ENCODE data around the gene PRKCE.

PRKCE gene

DNA sequence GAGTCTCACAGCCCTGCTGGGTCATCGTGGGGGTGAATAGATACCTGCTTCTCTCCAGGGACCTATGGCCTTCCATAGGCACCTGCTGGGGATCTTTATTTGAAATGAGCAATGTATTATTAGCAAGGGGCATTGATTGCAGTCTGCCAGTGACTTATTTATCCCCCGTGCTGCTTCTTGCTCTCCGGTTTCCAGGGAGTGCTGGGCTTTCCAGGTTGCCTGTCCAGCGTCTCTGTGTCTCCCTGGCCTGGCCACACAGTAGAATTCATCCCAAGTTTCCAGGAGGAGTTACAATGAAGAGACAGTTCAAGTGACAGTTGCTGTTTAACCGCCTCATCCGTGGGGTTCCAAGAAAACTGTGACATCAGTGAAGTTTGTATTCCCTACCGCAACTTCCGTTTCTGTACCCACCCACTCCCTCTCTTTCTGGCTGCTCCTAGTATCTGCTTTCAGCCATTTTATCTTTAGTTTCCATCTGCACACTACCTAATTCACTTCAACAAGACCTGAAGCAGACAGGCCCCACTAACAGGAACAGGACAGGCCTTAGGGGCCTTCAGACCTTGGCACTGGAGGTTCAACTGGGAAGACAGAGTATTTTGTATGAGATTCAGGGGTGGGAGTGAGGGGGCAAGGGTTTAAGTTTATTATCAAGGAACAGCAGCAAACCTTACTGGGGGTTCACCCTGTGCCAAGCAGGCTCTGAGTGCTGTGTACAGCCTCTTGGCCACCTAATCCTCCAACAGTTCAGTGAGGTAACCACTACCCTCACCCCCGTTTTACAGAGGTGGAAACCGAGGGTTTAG is 134.8 kb downstream of the PRKCE start:
- no peak for DNase-seq

DNA sequence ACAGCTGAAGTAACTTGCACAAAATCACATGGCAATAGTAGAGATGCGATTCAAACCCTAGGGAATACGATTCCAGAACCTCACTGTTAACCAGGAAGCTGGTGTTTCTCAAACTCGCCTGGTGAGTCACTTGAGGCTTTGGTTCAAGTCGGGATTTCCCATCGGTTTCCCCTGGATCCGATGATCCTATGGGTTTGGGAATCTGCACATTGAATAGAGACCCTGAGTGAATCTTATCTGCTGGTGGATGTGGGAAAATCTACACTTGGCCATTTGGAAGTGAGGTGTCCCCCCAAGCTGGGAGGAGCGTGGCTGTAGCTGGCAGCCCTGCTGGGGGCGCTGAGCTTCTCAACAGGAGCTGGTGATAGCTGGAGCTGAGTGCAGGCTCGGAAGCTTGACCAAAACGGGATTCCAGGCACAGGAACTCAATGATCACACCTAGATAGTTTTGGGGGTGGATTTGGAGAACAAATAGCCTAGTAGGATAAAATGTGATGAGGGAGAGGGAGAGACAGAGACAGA is 135.4 kb downstream of the PRKCE start:
- DNase-seq, result no peak

DNA sequence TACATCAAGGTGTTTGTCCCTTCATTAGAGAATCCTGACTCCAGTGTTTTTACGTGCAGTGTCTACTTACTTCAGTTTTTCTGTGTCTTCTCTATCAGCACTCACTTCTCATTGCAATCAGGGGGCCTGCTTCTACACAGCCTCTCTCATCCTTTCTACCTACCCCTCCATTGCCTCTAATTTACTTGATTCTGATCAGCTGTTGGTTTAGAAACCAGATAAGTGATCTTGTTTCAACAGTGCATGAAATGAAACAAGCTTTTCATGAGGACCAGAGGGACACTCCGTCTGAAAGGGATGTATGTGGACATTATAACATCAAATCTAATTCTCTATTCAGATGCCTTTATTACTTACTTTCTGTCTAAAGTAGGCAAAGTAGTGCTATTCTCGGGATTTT is 136.9 kb downstream of the PRKCE start:
- no peak for DNase-seq

DNA sequence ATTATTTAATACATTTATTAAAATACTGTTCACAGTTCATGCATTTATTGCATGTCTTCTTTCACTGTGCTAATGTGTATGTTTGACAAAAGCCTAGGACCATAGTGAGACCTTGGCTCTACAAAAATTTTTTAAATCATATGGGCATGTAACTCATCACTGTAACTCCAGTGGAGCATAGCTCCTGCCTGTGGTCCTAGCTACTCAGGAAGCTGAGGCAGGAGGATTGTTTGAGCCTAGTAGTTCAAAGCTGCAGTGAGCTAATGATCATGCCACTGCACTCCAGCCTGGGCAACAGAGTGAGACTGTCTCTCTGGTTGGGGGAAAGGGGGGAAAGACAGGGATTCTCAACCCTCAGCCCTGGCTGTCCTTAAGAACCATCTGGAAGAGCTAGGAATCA is 137.8 kb downstream of the PRKCE start:
- no peak for DNase-seq

DNA sequence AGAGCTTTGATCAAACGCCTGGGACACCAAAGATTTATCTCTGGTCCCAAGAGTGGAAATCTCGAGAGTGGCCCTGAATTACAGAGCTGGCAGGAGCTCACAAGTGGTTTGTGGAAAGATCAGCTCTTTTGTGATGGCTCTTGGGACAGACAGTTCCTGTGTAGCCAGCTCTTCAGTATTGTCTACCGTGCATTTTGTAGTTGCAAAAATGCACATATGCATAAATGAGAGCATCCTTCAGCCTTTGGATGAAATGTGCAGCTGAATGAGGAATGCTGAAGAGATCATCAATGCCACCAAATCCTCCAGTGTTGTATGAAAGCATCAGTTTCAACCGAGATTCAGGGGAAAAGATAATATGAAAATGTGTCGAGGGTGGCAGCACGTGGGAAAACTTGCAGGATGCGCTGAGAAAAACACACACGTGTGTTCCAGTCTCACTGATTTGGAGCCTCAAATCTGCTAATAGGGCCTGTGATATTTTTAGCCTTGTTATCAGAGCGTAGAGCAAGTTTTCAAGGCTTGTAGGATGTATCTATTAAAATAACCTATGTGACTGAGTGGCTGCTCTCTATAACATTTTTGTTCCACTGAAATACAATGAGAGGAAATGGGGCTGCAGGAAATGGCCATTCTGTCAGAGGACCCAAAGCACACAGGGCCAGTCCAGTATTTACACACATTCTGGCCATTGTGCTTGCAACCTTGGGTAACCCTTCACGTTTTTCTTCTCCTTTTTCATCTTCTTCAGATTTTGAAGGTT is 138.7 kb downstream of the PRKCE start:
- DNase-seq, result no peak

DNA sequence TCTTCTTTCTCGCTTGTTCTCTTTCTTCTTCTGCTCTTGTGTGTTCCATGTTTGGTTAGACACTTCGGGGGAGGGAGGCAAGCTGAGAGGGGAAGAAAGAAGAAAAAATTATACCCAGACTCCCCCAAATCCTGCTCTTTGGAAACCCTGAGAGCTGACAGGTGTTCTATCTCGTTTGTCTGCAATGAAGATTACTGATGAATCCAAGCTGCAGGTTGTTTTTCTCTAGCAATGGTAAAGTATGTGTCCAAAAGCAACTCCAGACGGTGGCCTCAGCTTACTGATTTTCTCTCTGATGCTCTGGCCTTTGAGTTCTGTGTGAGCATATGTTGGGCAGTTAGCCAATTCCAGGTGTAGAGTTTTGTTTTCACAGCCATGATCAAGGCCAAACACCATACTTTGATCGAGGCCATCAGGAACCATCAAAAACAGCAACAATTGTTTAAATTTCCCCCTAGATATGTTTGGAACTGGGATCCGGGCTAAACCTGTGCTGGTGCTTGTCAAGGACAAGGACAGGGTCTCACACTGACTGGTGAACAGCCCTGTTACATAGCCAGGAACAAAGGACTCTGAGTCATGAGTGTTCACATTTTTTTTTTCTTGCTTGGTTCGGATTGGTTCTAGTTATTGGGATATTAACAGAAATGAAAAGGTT is 142.0 kb downstream of the PRKCE start:
- no peak for DNase-seq

DNA sequence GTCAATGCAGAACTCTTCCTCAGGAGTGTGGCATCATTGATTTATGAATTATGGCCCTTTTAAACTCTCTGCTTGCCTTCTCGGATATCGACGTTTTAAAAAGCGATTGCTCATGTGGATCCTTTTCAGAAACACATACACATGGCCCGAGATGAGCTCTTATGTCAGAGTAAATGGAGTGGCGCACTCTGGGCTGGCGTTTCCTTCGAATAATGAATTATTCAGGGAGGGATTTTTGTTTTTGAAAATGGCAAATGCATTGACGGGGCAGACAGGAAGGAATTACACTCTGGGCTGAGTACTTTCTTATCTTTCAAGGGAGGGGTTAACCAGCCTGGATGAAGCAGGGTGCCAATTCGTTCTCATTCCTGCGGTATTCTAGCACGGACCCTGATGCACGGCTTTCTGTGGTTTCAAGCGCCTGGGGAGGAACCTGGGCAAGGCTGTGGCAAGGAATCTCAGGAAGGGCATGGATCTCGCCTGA is 142.7 kb downstream of the PRKCE start:
- DNase-seq, result no peak

DNA sequence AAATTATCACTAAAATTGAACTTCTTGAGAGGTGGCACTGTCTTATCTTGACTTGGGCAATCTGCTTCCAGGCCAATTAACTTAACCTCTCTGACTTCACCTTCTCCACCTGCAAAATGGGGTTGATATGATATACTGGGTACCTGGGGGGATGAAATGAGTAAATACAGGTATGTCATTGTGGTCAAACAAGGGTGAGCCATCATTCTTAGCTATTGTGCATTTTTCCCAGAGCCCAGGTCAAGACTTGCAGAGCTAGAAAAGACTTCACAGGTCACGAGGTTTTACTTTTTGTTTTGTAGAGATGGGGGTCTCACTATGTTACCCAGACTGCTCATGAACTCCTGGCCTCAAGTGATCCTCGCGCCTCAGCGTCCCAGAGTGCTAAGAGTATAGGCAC is 145.0 kb downstream of the PRKCE start:
- no peak for DNase-seq

DNA sequence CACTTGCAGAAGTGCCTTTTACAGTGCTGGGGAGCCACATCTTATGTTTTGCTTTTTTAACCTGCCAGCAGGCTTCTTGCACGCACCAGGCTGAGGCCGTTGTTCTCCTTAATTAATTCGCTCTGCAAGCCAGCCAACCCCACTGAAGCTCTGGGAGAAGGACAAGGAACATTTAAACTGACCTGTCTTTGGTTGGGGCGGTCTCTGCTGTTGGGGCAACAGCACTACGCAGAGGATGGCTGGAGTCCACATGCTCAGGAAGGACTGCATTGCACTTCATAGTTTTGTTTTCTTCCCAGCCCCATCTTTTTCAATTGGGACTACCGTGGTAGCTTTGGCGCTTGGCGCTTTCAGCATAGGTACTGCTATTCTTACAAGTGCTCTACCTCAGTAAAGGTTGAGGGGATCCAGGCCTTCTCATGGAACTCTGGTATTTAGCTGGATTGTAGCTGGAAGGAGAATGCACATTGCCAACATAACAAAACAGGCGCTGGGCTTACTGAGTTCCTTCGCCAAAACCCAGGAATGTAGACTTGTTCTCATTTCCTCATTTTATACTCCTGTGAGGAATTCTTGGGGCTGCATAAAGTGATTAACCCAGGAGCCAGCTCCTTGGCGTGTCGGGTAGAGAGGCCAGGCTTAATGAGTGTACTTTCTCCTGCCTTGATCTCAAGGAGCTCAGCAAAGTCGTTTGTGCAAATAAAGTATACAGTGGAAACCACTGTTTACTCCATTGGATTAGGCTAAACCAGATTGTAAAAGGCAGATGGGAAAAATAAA is 146.2 kb downstream of the PRKCE start:
- no peak for DNase-seq

DNA sequence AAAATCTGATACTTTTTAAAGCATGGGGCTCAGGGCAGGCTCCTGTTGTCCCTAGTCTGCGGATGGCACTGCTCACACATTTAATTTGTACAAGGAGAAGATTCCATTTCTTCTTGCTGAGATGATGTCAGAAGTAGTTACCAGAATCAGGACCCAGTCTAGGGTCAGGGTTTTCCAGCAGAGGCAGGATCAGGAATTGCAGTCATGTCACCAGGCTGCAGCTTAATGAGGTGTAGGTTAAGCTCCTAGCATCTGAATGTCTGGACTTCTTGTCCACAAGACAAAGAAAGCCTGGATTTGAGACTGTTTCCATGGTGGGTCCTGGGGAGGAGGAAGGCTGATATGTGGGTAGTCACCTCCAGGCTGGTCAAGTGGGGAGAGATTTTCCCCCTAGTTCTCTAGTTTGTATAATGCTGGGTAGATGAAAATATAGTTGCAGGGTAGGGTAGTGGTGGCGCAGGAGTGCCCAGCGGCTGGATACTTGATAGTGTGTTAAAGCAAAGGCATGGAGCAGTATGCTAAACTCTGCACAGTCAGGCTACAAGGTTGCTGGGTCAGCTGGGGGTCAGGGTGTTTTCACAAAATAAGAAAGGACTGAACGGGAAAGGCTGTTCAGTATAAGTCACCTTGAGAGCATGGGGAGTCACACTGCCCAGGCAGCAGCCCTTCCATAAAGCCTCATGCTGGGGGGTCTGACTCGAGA is 148.4 kb downstream of the PRKCE start:
- DNase-seq, result no peak

DNA sequence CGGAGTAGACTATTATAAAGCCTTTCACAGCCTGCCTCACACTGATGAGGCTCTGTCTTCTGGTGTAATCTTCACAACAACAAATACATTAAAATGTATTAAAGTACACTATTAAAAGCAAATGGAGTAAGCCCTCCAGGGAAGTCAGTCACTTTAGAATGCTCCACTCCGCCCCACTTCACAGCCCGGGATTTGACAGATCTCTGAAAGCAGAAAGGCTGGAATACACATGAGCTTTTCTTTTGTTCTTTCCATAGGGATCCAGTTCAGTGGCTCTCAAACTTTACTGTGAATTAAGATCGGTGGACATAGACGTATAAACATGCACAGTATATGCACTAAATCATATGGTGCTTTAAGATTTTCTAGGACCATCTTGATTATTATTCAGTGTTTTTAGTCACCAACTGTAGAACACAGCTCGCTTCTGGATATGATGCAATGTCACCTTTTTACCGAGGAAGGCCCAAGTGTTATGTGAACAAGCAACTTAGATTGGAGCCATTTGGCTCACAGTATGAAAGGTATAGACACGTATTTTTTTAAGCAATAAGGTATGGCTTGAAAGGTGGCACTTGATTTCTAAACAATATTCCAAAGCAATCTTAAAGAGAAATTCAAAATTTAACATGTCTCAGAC is 151.1 kb downstream of the PRKCE start:
- no peak for DNase-seq

DNA sequence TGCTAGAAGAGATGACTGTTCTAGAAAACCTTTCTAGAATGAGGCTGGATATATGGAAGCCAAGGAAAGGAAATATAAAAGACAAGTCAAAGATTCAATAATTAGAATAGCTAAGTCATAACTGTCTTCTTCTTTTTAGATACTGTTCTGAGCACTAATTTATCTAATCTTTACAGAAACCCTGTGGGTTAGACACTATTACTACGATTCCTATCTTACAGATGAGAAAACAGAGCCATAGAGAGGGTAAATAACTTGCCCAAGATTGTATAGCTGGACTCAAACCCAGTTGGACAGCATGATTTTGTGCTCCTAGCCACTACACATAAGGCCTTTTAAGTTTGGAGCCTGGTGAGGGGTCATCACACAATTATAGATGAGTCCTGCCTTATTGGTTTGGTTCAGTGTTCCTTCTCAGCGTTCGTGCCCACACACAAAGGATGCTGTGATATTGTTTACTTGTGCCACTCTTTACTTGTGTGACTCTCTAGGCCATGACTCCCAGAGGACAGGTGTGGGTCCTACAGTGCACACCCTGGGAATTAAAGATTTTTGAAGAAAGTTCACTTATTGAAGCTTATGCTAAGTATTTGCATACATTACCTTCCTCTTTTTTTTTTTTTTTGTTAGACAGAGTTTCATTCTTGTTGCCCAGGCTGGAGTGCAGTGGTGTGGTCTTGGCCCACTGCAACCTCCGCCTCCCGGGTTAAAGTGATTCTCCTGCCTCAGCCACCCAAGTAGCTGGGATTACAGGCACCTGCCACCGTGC is 153.7 kb downstream of the PRKCE start:
- DNase-seq, result no peak

DNA sequence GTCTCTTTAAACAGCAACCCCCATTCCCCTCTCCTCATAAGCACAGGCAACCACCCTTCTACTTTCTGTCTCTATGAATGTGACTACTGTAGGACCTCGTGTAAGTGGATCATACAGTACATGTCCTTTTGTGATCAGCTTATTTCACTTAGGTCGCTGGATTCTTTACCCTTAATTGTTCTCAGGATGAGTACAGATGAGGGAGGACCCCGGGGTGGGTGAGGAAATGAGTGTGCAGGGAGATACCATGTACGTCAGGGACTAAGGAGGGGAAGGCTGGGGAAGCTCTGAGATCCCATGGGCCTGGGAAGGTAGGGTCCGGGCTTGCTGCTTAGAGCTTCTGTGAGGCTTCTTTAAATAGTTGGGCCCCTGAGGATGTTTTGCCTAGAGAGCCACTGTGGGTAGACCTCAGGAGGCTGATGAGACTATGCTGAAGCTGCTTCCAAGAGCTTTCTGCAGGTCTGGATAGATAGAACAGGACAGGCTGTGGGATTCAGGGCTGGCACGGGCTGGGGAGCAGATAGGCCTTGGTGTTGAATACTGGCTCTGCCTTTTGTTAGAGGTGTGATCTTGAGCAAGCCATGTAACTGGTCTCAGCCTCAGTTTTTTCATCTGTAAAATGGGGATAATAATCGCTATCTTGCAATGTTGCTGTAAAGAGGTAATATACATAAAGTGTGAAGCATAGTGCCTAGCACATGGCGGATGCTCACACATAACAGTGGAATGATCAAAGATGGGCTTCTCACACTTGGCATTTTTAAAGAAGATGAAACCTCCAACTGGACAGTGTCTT is 155.3 kb downstream of the PRKCE start:
- no peak for DNase-seq

DNA sequence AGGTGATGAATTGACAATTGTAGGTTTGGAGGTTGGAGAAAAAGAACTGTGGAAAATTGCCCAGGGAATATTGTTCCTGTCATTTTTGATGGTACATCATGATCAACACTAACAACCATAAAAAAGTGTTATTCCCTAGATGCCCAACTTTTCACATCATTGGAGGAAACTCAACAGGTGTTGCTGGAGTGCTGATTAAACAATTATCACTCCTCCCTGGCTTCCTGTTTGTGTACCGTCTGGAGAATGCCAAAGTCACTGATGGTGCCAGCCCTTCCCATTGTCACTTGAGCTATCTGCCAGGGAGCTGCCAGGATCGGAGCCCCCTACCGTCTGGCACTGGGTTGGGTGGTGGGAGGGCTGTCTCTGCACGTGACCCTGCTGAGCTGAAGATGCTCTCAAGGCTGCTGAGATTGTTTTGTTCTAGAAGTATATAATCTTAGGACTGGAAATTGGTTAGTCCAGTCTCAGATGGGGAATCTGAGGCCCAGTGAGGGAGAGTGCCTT is 156.9 kb downstream of the PRKCE start:
- no peak for DNase-seq

DNA sequence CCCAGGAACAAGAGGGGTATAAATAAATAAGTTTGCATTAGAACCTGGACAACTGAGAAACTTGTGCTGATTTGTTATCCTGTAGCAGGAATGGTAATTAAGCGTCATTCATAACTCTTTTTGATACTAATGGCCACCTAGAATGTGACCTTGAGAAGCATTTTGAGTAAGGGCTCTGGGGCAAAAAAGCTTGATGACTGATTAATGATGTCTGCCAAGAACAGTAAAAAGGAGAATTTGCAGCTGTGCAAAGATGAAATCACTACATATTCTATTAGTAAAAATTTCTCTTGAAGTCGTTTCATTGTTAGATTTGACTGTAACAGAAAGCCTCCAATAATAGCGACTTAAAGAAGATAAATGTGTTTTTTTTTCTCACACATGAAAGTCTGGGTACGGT is 157.7 kb downstream of the PRKCE start:
- no peak for DNase-seq

DNA sequence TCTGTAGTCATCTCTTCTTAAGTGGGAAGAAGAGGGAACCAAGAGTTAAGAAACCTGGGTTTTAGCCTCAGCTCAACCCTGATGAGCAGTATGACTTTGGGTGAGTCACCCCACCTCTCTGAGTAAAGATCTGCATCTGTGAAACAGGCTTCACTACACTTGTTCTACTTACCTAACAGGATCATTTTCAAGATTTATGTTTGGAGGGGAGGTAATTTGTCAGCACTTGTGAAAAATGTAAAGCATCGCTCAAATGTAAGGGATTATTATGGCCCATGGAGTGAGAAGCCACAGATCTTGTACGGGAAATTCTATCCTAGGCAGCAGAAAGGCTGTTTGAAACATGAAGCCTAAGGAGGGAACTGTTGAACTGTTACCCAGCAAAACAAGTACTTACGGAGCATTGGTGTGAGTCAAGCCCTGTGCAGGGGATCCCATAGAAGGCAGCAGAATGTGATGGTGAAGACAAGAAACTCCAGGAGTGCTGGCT is 160.6 kb downstream of the PRKCE start:
- DNase-seq, result no peak

DNA sequence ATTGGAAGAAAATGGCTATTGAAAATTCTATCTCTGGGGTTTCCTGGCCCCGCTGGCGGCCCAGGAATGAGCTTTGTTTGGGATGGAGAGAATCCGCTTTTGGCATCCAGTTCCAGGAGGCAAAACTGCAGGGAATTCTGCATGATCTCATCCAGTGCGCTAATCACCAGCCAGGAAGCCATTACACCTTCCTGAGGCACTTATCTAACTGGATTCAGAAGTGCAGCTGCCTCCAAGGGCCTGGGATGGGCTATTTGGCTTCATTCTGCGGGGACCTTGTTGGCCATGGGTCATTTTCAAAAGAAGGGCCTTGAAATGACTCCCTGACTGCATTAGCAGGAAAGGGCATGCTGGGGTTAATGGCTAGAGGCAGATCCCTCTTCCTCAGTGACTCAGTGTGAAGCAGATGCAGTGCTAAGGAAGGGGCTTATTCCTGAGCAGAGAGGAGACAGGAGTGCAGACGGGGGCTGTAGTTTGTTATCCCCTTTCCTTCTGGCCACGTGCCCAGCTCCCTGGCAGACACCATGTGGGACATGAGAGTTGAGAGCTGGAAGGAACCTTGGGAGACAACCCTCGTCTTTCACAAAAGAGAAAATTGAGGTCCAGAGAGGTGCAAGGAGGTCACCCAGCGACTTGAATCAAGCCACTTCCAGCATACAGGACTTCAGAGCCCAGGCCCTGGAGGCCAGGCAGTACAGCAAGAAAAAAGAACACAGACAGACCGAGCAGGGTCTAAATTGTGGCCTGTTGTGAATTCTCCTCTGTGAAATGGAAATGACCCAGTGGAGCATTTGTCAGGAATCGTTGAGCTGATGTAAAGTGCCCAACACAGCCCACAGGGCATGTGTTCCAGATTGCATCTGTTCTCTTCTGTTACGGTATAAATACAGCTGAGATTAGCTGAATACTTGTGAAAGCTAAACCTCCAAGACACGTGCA is 161.8 kb downstream of the PRKCE start:
- no peak for DNase-seq

DNA sequence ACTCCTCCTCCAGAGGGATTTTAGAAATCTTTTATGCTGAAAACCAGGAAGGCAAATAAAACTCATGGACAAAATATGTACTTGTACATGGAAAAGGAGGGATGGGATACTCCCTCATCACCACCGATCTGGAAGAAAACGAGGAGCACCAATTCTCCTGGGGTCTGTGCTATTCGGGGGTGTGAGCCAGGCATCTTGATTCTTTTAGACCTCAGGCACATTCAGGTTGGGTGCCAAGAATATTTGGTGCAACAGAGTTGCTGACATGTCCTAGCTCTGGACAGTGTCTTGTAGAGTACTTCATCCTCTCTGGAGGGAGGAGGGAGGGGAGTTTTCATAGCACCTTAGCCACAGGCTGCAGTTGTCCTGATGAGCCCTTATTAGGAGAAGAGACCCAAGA is 163.0 kb downstream of the PRKCE start:
- DNase-seq, result no peak
